Keratinocyte (primary cell): Measurements from ENCODE around the gene KCNJ1. TPM values are rescaled to one million over a fixed set of nuclear protein-coding genes. Genes with fewer than 3 reads are reported as not detected.

Source experiments
- DNase-seq: peaks from one replicate; pipeline ENCODE4 v3.0.0-alpha.2; 2011; ENCODE audit warnings: low read depth, missing footprints, low spot score
- FAIRE-seq: peaks from 2 replicates; lab custom pipeline; 2011; peaks lifted over from hg19 to GRCh38; lab: Jason Lieb, UNC
- H2AFZ ChIP-seq: 2 replicates; pipeline ENCODE4 v1.6.0; 2012; ENCODE audit warnings: low read length, control low read depth, inconsistent platforms; ENCODE audit not compliant: control insufficient read depth
- H3K27ac ChIP-seq: 2 replicates; pipeline ENCODE4 v1.5.1; 2011; ENCODE audit warnings: low read length; ENCODE audit not compliant: control insufficient read depth, insufficient read depth
- H3K27me3 ChIP-seq: 3 replicates; pipeline ENCODE4 v1.6.0; 2011; ENCODE audit warnings: low read length; ENCODE audit not compliant: control insufficient read depth, insufficient read depth; ENCODE audit errors: extremely low read depth
- H3K36me3 ChIP-seq, 2 experiments: 2 replicates in 1 of 2; 3 replicates in 1 of 2; pipeline ENCODE4 v1.5.1; 2011; ENCODE audit warnings: low read length in 2 of 2, mild to moderate bottlenecking in 1 of 2; ENCODE audit not compliant: control insufficient read depth in 2 of 2, insufficient read depth in 2 of 2; ENCODE audit errors: extremely low read depth in 1 of 2
- H3K4me1 ChIP-seq: 3 replicates; pipeline ENCODE4 v1.5.1; 2011; ENCODE audit warnings: low read length; ENCODE audit not compliant: control insufficient read depth, insufficient read depth; ENCODE audit errors: extremely low read depth
- H3K4me2 ChIP-seq: 3 replicates; pipeline ENCODE4 v1.6.0; 2011; ENCODE audit warnings: low read depth, low read length; ENCODE audit not compliant: control insufficient read depth, insufficient read depth; ENCODE audit errors: extremely low read depth
- H3K4me3 ChIP-seq, 3 experiments: fragments of 200-600 bp in 1 of 3; sonication (generic) in 1 of 3; 2 replicates in 2 of 3; 3 replicates in 1 of 3; pipeline ENCODE4 v1.5.1; 2011 to 2016; ENCODE audit warnings: low read length in 3 of 3, mild to moderate bottlenecking in 3 of 3, control low read depth in 2 of 3, inconsistent platforms in 1 of 3, low read depth in 1 of 3, mixed read lengths in 1 of 3, mixed run types in 1 of 3, moderate library complexity in 1 of 3; ENCODE audit not compliant: control insufficient read depth in 2 of 3, insufficient read depth in 2 of 3; ENCODE audit errors: extremely low read depth in 1 of 3
- H3K79me2 ChIP-seq: 2 replicates; pipeline ENCODE4 v1.6.0; 2012; ENCODE audit warnings: low read length; ENCODE audit not compliant: control insufficient read depth, insufficient read depth
- H3K9ac ChIP-seq: 3 replicates; pipeline ENCODE4 v1.6.0; 2011; ENCODE audit warnings: low read length; ENCODE audit not compliant: control insufficient read depth, insufficient read depth; ENCODE audit errors: extremely low read depth
- H3K9me1 ChIP-seq: 3 replicates; pipeline ENCODE4 v1.6.0; 2011; ENCODE audit warnings: low read length; ENCODE audit not compliant: control insufficient read depth, insufficient read depth; ENCODE audit errors: extremely low read depth
- H3K9me3 ChIP-seq: 2 replicates; pipeline ENCODE4 v1.5.1; 2012; ENCODE audit warnings: low read depth, low read length; ENCODE audit not compliant: control insufficient read depth
- H4K20me1 ChIP-seq: 3 replicates; pipeline ENCODE4 v1.6.0; 2011; ENCODE audit warnings: low read length; ENCODE audit not compliant: control insufficient read depth, insufficient read depth; ENCODE audit errors: extremely low read depth
- EZH2 ChIP-seq: IDR thresholded peaks from one replicate; pipeline ENCODE4 v1.6.1; 2012; ENCODE audit warnings: inconsistent platforms, mild to moderate bottlenecking, low read length, moderate library complexity
- dilution Hi-C: fragments of 300-500 bp; cut with MboI; formaldehyde crosslinking; loops from one replicate; pipeline ENCODE4 v1.7.0; 2020; ENCODE audit warnings: low sequenced_read_pairs; ENCODE audit not compliant: extremely low pct_ligation_motif_present
- polyA plus RNA-seq, 5 experiments: library from polyadenylated mRNA; depleted of rRNA in 3 of 5; stranded (reverse) in 3 of 5; stranded (forward) in 1 of 5; unstranded in 1 of 5; fragments of >200 nt; gene quantifications; 1 replicate in 1 of 5; 2 replicates in 3 of 5; 3 replicates in 1 of 5; pipeline versions ENCODE4 v1.2.1 to v1.2.3, GENCODE V29; 2011 to 2012; ENCODE audit warnings: missing spikeins in 2 of 5, low read depth in 1 of 5, low replicate concordance in 1 of 5
- TF ChIP-seq, protein P1 (sequence below), 3 experiments: IDR thresholded peaks in 1 of 3; conservative IDR thresholded peaks in 1 of 3; optimal IDR thresholded peaks in 1 of 3; 2 replicates in 2 of 3; 3 replicates in 1 of 3; pipeline versions ENCODE3 to v1.5.1; 2011; ENCODE audit warnings: low read length in 3 of 3, mild to moderate bottlenecking in 3 of 3, moderate library complexity in 2 of 3, control low read depth in 1 of 3, inconsistent platforms in 1 of 3; ENCODE audit not compliant: insufficient read depth in 2 of 3; ENCODE audit errors: extremely low read depth in 1 of 3

Gene KCNJ1
- polyA plus RNA-seq, 1 donor (not counting 4 experiments of a cell fraction or from before 2014, with no cell fraction given): 0.12 TPM

DNA sequence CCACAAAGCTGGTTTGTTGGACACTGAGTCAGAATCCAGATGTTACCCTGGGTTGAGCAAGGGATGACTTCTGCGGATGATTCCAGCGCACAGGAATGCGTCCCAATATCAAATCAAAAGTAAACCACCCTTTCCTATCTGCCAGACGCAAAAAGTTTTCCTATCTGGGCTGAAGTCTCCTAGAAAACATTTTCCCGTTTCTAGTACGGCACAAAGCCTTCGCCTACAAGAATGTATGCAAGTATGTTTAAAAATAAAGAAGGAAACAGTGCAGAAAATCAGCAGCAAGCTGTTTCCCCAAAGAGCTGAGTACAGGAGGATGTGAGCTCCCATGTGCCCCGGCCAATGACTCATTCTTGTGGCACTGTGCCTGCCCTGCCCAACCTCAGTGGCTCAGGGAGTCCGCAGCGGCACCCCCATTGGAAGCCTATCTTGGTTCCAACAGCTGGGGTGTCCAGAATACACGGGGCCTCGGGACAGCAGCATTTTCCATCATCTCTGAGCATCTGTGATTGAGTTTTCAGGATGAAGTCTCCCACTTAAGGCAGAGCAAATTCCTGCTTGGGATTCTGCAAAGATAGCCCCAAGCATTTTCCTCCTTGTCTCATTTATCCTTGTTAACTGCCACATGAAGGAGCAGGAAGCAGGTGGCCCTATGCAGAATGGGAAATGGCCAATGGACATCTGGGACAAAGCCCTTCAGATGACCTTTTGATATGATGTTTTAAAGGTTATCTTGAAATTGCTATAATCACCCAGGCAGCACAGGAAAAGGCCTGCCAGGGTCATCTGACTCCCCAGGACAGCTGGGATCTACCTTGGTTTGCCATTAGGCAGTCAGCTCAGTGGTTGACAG, 41.5 kb upstream of the KCNJ1 start:
- DNase-seq (no peak), FAIRE-seq (peak; percentile 92)
- H3K36me3 ChIP-seq: no peaks in the 10 kb centered on the region
- no peak for TF ChIP-seq EZH2
- TF ChIP-seq, protein P1, sequence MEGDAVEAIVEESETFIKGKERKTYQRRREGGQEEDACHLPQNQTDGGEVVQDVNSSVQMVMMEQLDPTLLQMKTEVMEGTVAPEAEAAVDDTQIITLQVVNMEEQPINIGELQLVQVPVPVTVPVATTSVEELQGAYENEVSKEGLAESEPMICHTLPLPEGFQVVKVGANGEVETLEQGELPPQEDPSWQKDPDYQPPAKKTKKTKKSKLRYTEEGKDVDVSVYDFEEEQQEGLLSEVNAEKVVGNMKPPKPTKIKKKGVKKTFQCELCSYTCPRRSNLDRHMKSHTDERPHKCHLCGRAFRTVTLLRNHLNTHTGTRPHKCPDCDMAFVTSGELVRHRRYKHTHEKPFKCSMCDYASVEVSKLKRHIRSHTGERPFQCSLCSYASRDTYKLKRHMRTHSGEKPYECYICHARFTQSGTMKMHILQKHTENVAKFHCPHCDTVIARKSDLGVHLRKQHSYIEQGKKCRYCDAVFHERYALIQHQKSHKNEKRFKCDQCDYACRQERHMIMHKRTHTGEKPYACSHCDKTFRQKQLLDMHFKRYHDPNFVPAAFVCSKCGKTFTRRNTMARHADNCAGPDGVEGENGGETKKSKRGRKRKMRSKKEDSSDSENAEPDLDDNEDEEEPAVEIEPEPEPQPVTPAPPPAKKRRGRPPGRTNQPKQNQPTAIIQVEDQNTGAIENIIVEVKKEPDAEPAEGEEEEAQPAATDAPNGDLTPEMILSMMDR (optimal IDR thresholded peaks at IDR 0.05 in 1 of 3, IDR thresholded peaks at IDR 0.05 in 1 of 3, conservative IDR thresholded peaks at IDR 0.05 in 1 of 3; ENCODE audit: extremely low read depth in 1 of 3, insufficient read depth in 2 of 3, low read length in 3 of 3): no peak
- no peaks in the 10 kb centered on the region for H3K79me2 ChIP-seq
- H3K4me3 ChIP-seq: peak overlapping the region; percentile 11 to 45 (median 45)
- H3K27me3 ChIP-seq: no peaks in the 10 kb centered on the region
- peak overlapping the region; percentile 80 for H3K4me2 ChIP-seq
- dilution Hi-C loops: no loop called here
- peak overlapping the region; percentile 12 for H2AFZ ChIP-seq
- peak overlapping the region; percentile 77 for H3K27ac ChIP-seq
- no peaks in the 10 kb centered on the region for H4K20me1 ChIP-seq
- H3K9ac ChIP-seq: peak overlapping the region; percentile 35
- no peaks in the 10 kb centered on the region for H3K9me3 ChIP-seq
- peaks cover 47% of the 10 kb centered on the region for H3K4me1 ChIP-seq
- H3K9me1 ChIP-seq: no peaks in the 10 kb centered on the region

DNA sequence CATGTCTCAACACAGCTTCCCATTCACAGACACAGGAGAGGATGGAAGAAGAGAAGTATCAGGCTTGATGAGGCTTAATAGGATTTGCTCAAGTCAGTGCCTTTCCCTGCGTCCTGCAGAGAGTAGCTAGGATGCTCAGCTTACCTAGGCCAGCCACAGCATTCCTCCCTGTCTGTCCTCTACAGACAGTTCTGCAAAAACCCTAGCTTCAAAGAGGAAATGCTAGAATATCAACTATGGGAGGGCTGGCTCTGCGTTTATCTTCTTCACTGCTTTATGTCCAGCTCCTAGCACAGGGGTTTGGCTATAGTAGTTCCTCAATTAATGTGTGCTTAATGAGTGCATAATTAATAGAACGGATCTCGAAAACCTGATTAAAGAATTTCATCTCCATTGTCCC, 40.5 kb upstream of the KCNJ1 start:
- no peak for FAIRE-seq
- DNase-seq: no peak
- Histone ChIP-seq H3K4me3 (no peak overlapping the region), H4K20me1 (no peaks in the 10 kb centered on the region), H3K9me1 (no peaks in the 10 kb centered on the region), H3K9me3 (no peaks in the 10 kb centered on the region), H3K36me3 (no peaks in the 10 kb centered on the region), H3K27ac (peak overlapping the region; percentile 77), H3K9ac (no peak overlapping the region), H3K4me2 (no peak overlapping the region), H2AFZ (no peak overlapping the region), H3K27me3 (no peaks in the 10 kb centered on the region), H3K4me1 (peaks cover 57% of the 10 kb centered on the region), H3K79me2 (no peaks in the 10 kb centered on the region)
- dilution Hi-C loops: no loop called here
- TF ChIP-seq, protein P1 (optimal IDR thresholded peaks at IDR 0.05 in 1 of 3, IDR thresholded peaks at IDR 0.05 in 1 of 3, conservative IDR thresholded peaks at IDR 0.05 in 1 of 3; ENCODE audit: extremely low read depth in 1 of 3, insufficient read depth in 2 of 3, low read length in 3 of 3): no peak
- TF ChIP-seq EZH2: no peak
